GM18858 (cell line): ENCODE data around the gene SLC8A2.
A peak's percentile ranks its signal among the peaks of the same experiment; 100 is the strongest.
"Not testable (repeated sequence)": the region's sequence is repeated elsewhere in the genome, so short reads cannot be mapped to it uniquely, and the experiment has no call there.

Source experiments
- ATAC-seq: cut with Tn5 transposase; IDR thresholded peaks from one replicate; pipeline ENCODE4 v1.9.1; 2021; ENCODE audit not compliant: unreplicated experiment

SLC8A2 gene

DNA sequence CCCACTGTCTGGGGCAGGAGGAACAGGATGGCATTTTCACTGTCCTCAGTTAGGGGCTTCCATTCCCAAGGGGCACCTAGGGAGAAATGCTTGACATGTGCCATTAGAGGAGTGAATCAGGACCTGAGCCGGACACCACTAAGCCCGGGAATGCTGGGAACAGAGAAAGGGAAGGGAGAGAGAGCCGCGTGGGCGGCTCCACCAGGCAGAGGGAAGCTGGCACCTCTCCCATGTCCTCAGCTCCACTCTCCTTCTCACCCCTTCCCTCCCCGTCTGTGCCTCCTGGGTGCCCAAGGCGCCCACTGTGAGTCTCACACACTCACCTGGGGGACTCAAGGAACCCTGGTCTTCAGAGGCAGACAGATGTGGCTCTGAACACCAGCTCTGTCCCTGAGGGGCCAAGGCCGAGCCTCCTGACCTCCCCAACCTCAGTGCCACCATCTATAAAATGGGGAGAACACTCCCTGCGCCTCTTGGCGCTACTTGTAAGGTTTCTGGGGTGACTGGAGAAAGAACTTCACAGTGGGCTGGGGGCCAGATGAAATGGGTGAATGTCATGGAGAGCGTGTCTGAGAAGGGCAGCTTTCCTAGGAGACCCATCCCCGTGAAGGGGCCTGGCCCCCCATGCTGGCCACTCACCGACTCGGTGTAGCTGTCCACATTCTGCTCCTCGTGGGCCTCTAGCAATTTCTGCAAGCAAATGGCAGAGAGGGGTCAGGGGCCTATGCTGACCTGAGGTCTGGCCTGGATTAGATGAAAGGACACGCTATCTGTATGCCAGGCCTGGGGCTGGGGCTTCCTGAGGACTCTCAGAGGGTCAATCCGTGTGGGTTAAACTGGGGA is 17.6 kb upstream of the SLC8A2 start:
- ATAC-seq, result no peak

DNA sequence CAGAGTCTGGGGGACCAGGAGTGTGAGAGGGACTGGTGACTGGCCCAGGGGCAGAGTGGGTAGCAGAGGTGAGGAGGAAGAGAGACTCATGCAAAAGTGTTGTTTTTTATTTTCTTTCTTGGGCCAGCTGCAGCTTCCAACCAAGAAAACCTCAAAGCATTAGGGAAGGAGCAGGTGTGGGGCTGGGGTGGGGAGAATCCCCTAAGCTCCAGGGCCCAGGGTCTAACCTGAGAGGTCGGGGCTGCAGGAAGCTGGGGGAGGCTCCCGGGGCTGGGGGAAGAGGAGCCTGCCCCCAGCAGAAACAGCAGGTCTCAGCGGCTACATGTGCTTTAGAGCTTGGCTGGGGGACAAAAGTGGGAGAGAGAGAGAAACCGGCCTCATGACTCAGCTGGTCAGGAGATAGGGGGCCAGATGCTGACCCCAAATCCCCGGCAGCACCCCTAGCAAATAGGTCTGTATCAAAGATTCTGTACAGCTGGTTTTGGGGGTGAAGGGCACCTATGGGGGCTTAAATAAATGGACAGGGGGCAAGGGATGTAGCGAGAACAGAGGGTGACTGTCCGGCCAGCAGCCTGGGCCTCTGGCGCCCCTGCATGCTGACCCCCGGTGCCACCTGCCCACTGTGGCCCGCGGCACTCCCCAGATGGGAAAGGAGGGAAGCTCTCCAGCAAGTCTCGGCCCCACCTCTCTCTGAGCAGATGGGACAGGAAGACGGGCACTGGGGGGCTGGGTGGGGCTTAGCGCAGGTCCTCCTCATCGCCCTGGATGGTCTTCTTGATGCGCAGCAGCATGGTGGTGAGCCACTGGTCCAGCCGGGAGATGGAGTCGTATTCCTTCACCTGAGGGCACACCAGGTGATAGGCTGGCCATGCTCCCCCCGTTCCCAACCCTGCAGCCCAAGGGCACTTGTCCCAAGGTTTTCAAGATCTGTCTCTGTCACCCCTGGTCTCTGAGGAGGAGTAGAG is 16.1 kb upstream of the SLC8A2 start:
- no peak for ATAC-seq

DNA sequence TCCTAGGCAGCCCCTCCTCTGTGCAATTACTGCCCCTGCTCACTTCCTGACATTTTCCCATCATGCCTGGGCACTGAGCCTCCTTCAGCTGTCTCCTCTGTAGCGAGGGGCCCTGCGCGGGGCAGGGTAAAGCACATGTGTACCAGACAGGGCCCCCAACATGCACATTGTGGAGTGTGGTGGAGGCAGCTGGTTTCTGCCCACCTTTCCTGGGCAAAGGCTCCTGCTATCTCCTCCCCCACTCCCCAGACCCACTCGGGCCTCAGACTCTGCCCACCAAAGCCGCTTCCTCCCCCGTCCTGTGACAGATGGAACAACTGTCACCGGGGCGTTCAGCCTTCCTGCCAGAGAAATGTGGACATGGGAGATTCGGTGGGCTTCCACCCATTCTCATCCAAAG is 15.2 kb upstream of the SLC8A2 start:
- ATAC-seq, result no peak

DNA sequence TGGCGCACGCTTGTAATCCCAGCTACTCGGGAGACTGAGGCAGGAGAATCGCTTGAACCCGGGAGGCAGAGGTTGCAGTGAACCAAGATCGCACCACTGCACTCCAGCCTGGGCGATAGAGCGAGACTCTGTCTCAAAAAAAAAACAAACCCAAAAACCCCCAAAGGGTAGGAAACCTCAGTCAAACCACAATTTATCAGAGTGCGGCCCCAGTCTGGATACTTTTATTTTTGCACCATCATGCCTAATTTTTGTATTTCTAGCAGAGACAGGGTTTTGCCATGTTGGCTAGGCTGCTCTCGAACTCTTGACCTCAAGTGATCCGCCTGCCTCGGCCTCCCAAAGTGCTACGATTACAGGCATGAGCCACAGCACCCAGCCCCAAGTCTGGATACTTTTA is 14.5 kb upstream of the SLC8A2 start:
- ATAC-seq, result not testable (repeated sequence)

DNA sequence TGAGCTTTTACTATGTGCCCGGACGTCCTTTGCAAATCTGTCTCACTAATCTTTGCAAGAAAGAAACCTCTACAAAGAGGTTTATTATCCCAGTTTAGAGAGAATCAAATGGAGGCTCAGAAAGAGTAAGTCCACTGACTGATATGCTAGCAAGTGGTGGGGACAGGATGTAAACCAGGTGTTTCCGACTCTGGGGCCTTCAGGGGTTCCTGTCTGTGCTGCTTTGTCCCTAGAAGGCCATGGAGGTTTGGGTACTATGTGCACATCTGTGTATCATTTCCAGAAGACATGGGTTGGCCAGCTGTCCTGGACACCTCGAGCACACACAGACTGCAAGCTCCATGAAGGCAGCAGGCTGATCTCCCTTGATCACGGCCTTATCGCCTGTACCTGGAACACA is 13.5 kb upstream of the SLC8A2 start:
- no peak for ATAC-seq

DNA sequence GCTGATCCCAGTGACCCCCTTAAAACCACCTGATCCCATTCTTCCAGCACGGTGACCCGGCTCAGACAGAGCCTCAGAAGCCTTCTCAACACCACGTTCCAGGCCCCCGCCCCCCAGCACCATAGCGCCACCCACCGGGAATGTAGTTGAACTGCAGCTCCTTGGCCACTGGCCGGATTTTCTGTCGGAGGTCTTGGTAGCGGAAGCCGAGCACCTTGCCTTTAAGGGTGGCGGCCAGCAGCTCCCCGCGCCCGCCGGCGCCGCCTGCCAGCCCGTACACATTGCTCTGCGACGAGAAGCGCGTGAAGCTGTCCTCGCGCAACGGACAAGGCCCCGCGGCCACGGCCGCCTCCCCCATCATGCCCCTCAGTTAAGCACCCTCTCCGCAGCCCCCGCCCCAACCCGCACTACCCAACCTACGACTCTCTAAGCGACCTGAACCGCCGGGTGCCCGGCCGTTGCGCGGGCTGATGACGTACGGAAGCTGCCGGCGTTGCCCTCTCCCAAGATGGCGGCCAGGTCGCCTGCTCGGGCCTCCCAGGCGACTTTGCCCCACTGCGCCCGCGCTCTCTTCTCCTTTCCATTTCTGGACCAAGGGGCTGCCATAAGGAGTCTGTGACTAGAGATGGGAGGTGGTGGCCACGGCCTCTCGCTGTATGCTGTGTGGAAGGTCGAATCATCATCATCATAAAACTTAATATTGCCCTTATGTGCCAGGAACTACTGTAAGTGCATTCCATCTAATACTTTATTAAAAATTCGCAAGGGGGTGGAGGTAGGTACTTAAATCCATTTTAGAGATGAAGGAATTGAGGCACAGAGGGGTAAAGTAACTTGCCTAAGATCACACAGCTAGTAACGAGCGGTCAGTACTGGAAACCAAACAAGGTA is 12.4 kb upstream of the SLC8A2 start, which contains the start of gene KPTN:
KPTN (minus strand) TSS at position 420 of the 891 bp plus-strand sequence; CDS start at position 361, 59 bp downstream.
- ATAC-seq, result peak; percentile 46

- no peak for ATAC-seq
Measured at GRCh38 chr19:47483200-47483599, 11.5 kb upstream of the SLC8A2 start.

- ATAC-seq, result no peak
Measured at GRCh38 chr19:47481460-47482052, 9.9 kb upstream of the SLC8A2 start.

- ATAC-seq, result no peak
Measured at GRCh38 chr19:47480658-47481057, 9.0 kb upstream of the SLC8A2 start.

DNA sequence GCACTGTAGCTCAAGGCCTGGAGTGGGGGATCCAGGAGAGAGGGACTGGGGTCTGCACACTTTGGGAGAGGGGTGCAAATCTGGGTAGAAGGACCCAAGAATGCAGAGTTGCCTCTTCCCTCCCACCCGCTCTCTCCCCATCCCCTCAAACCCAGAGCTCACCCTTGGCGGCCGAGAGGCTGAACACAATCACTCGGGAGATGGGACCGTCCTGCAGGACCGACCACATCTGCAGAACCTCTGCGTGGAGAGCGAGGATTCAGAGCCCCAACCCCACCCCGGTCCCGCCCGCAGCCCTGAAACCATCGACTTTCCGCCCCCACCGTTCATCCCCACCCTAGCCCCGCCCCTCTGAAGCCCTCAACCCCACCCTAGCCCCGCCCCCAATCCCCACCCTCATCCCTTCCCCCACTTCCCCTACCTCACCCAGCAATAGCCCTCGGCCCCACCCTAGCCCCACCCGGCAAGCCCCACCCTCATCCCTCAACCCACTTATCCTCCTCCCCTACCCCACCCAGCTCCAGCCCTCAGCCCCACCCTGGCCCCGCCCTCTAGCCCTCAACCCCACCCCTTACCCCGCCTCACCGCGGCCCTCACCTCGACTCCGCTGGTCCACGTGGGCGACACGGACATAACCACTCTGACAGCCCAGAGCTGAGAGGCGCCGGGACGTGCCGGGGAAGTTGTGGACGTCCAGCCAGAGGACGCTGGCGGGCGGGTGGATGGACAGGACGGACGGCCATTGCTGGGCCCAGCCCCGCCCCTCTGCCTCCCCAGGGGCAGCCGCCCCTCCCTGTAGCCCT is 8.2 kb upstream of the SLC8A2 start:
- no peak for ATAC-seq

GRCh38 chr19:47476438-47476972 is 4.8 kb upstream of the SLC8A2 start:
- ATAC-seq, result no peak

DNA sequence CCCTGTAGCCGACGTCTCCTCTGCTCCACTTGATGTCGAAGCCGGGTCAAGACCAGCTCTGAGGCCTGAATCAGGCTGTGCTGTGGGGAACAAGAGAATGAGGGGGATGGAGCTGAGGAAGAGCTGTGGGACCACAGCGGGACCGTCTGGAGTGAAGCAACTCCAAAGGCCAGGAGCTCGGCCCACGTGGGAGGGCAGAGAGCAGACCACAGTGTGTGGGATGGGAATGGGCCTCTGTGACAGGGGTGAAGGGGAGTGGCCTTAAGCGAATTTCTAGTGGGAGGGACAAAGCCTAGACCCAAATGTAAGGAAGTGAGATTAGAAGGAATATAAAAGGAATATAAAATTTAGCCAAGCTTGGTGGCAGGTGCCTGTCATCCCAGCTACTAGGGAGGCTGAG is 3.8 kb upstream of the SLC8A2 start:
- ATAC-seq, result no peak

DNA sequence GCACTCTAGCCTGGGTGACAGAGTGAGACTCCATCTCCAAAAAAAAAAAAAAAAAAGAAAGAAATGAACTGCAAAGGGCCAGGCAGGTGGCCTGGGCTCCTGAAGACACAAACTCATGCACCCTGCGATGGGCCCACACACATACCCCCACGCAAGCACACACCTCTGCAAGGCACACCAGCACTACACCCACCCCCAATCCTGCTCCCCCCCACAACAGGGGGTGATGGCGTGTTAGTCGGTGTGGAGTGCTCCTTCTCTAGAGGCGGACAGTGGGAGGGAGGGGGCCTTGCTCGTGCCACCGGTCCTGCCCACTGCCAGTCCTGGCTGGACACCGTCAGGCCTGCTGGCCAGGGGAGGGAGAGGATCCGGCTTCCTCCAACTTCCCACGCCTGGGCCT is 1.6 kb upstream of the SLC8A2 start:
- no peak for ATAC-seq

- ATAC-seq, result no peak
Measured at GRCh38 chr19:47471381-47471732, 336 bp downstream of the SLC8A2 start.

DNA sequence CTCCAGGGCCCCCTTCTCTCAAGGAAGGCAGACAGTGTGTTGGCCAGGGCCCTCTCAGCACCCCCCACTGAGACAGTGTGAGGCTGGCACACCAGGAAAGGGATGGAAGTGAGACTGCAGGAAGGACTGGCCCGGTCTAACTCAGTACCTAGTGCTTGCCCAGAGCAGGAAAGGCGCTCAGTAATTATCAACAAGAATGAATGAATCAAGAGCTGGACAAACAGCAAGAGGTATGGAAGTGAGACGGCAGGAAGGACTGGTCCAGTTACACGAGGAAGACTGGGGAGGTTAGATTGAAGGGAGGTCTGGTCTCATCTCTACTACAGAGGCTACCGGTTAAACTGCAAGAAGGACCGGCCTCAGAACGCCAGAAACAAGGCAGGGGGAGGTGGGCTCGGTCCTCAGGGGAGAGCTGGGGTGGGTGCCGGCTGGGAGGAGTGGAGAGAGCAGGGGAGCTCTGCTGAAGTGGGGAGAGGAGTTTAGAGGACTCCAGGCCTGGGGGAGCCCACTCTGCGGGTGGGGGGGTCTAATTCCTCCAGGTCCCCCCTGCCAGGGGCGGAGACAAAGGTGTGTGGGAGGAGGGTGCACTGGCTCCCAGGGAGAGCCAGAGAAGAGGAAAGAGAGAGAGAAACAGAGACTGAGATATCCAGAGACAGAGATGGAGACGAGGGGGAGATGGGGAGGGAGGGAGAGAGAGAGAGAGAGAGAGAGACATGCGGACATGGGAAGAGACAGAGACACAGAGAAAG is 1.1 kb downstream of the SLC8A2 start:
- ATAC-seq, result no peak

GRCh38 chr19:47469719-47470118 is 2.0 kb downstream of the SLC8A2 start:
- no peak for ATAC-seq

- no peak for ATAC-seq
Measured at GRCh38 chr19:47469363-47469700, 2.4 kb downstream of the SLC8A2 start.

GRCh38 chr19:47467914-47468313 is 3.8 kb downstream of the SLC8A2 start:
- no peak for ATAC-seq

- ATAC-seq, result no peak
Measured at GRCh38 chr19:47465957-47466356, 5.7 kb downstream of the SLC8A2 start.
